Measurements from ENCODE around the gene HRH1. TPM values are rescaled to one million over a fixed set of nuclear protein-coding genes. Genes with fewer than 3 reads are reported as not detected.

HRH1 gene
- total and polyA plus RNA-seq, 2 of the 13 experiments (the other 11 are each of a cell fraction or from before 2014, with no cell fraction given) = not detected

- ATAC-seq = no peak
- Histone ChIP-seq H3K9me3 (ENCODE audit: low read length) (no peaks in the 10 kb centered on the region), H3K4me3 (replicated peaks in 1 of 3; ENCODE audit: insufficient read depth in 1 of 3, low read depth in 2 of 3, low read length in 3 of 3) (no peak overlapping the region), H3K4me2 (ENCODE audit: low read depth, low read length) (no peak overlapping the region), H3K36me3 (replicated peaks in 1 of 2; ENCODE audit: control insufficient read depth in 1 of 2, insufficient read depth in 2 of 2, low read length in 2 of 2) (no peaks in the 10 kb centered on the region), H3K79me2 (ENCODE audit: insufficient read depth, low read length) (no peaks in the 10 kb centered on the region), H3K9ac (ENCODE audit: insufficient read depth, low read depth, low read length) (no peak overlapping the region), H2AFZ (ENCODE audit: low read length) (no peak overlapping the region), H4K20me1 (ENCODE audit: insufficient read depth, low read length) (no peaks in the 10 kb centered on the region), H3K27ac (ENCODE audit: extremely low read length, insufficient read depth, low read length) (no peak overlapping the region), H3K27me3 (ENCODE audit: control insufficient read depth in 1 of 2, insufficient read depth in 2 of 2, low read length in 2 of 2) (no peaks in the 10 kb centered on the region; a peak in 2 of 5 replicates), H3K4me1 (ENCODE audit: insufficient read depth, low read length) (no peaks in the 10 kb centered on the region)
- DNase-seq (ENCODE audit: low spot score) = no peak
- no peak for FAIRE-seq
- TF ChIP-seq TEAD3 (CRISPR knock-in tag; optimal IDR thresholded peaks at IDR 0.05; ENCODE audit: borderline replicate concordance) (no peak), HES4 (CRISPR knock-in tag; IDR thresholded peaks at IDR 0.05; ENCODE audit: borderline replicate concordance) (no peak), LCORL (IDR thresholded peaks at IDR 0.05) (no peak), LCORL (CRISPR knock-in tag; IDR thresholded peaks at IDR 0.05) (no peak), LRRFIP1 (CRISPR knock-in tag; conservative IDR thresholded peaks at IDR 0.05) (no peak), MYC (CRISPR knock-in tag; IDR thresholded peaks at IDR 0.05; ENCODE audit: borderline replicate concordance) (no peak), TFE3 (CRISPR knock-in tag; IDR thresholded peaks at IDR 0.05) (no peak), ZNF792 (CRISPR knock-in tag; IDR thresholded peaks at IDR 0.05) (no peak), CHD2 (IDR thresholded peaks at IDR 0.05; ENCODE audit: low read depth, low read length) (no peak), HNF4G (IDR thresholded peaks at IDR 0.05; ENCODE audit: borderline replicate concordance, low read depth, low read length) (no peak), HNF4G (CRISPR knock-in tag; IDR thresholded peaks at IDR 0.05; ENCODE audit: borderline replicate concordance, low read depth) (no peak), KAT2B (IDR thresholded peaks at IDR 0.05; ENCODE audit: borderline replicate concordance, low read depth, low read length) (no peak), DNMT1 (CRISPR knock-in tag; IDR thresholded peaks at IDR 0.05) (no peak), GABPA (IDR thresholded peaks at IDR 0.05; ENCODE audit: low read depth, low read length) (no peak), GABPA (CRISPR knock-in tag; IDR thresholded peaks at IDR 0.05; ENCODE audit: low read depth) (no peak), GFI1 (CRISPR knock-in tag; IDR thresholded peaks at IDR 0.05; ENCODE audit: borderline replicate concordance) (no peak), ZNF629 (CRISPR knock-in tag; conservative IDR thresholded peaks at IDR 0.05) (no peak)
- ChIA-PET CTCF (ENCODE audit: low intra/inter-chr PET ratio, low total read pairs) (no interaction called here), POLR2A (no interaction called here)
- intact Hi-C loops (cut with micrococcal nuclease; ENCODE audit: unreplicated experiment) (no loop called here), in situ Hi-C loops (cut with HindIII; ENCODE audit: extremely low pct_ligation_motif_present, low pct_unique_long_range_greater_than_20kb) (no loop called here)
- BruUV-seq (replicated peaks) = no TSS peak
- WGBS (ENCODE audit: low lambda C conversion rate) = 36% methylated on average over 5 of the region's 5 CpGs
Measured at GRCh38 chr3:11144996-11145395, 9.3 kb upstream of the HRH1 start.
